BE2C (cell line): ENCODE data around the gene P3H2.

Source experiments
- DNase-seq: peaks from one replicate; pipeline ENCODE4 v3.0.0-alpha.2; 2020
- H3K27me3 ChIP-seq: fragments of 250-450 bp; sonication (Bioruptor Pico); 2 replicates; pipeline ENCODE4 v1.5.1; 2020; ENCODE audit warnings: mild to moderate bottlenecking
- H3K36me3 ChIP-seq: fragments of 250-450 bp; sonication (Bioruptor Pico); 2 replicates; pipeline ENCODE4 v1.5.1; 2020; ENCODE audit warnings: mild to moderate bottlenecking
- H3K4me1 ChIP-seq: fragments of 250-450 bp; sonication (Bioruptor Pico); 2 replicates; pipeline ENCODE4 v1.5.1; 2020
- H3K4me3 ChIP-seq: 2 replicates; pipeline ENCODE4 v1.5.1; 2011; ENCODE audit warnings: low read depth, low read length
- H3K9me3 ChIP-seq: fragments of 250-450 bp; sonication (Bioruptor Pico); 2 replicates; pipeline ENCODE4 v1.5.1; 2020
- CTCF ChIP-seq: IDR thresholded peaks from 2 replicates; pipeline ENCODE4 v1.5.1; 2012; ENCODE audit warnings: mild to moderate bottlenecking, low read depth, low read length

Gene P3H2

GRCh38 chr3:190040145-190040544, 80.6 kb downstream of the P3H2 start:
- no peak overlapping the region for H3K4me3 ChIP-seq
- no peak for TF ChIP-seq CTCF
- H3K27me3 ChIP-seq = no peaks in the 10 kb centered on the region
- DNase-seq = no peak
- no peaks in the 10 kb centered on the region for H3K4me1 ChIP-seq
- no peaks in the 10 kb centered on the region for H3K36me3 ChIP-seq
- H3K9me3 ChIP-seq = no peaks in the 10 kb centered on the region

GRCh38 chr3:190038050-190038933, 82.4 kb downstream of the P3H2 start:
- H3K36me3 ChIP-seq = no peaks in the 10 kb centered on the region
- no peak overlapping the region for H3K4me3 ChIP-seq
- TF ChIP-seq CTCF = no peak
- no peaks in the 10 kb centered on the region for H3K9me3 ChIP-seq
- H3K27me3 ChIP-seq = no peaks in the 10 kb centered on the region
- H3K4me1 ChIP-seq = no peaks in the 10 kb centered on the region
- no peak for DNase-seq

- Histone ChIP-seq H3K4me1 (no peaks in the 10 kb centered on the region), H3K9me3 (no peaks in the 10 kb centered on the region), H3K36me3 (no peaks in the 10 kb centered on the region), H3K4me3 (no peak overlapping the region), H3K27me3 (no peaks in the 10 kb centered on the region)
- no peak for DNase-seq
- TF ChIP-seq CTCF = no peak
Observed at GRCh38 chr3:190036631-190037030, 84.1 kb downstream of the P3H2 start.

GRCh38 chr3:190034446-190034845, 86.3 kb downstream of the P3H2 start:
- no peaks in the 10 kb centered on the region for H3K36me3 ChIP-seq

GRCh38 chr3:190032923-190033322, 87.8 kb downstream of the P3H2 start:
- no peaks in the 10 kb centered on the region for H3K4me1 ChIP-seq

More at GRCh38 chr3:190034446-190034845, 86.3 kb downstream of the P3H2 start:
- H3K9me3 ChIP-seq = no peaks in the 10 kb centered on the region
- H3K4me3 ChIP-seq = no peak overlapping the region
- no peak for TF ChIP-seq CTCF
- no peaks in the 10 kb centered on the region for H3K27me3 ChIP-seq
- no peaks in the 10 kb centered on the region for H3K4me1 ChIP-seq
- DNase-seq = no peak

More at GRCh38 chr3:190032923-190033322, 87.8 kb downstream of the P3H2 start:
- Histone ChIP-seq H3K36me3 (no peaks in the 10 kb centered on the region), H3K9me3 (no peaks in the 10 kb centered on the region), H3K27me3 (no peaks in the 10 kb centered on the region), H3K4me3 (no peak overlapping the region)
- TF ChIP-seq CTCF = no peak
- no peak for DNase-seq
